EL (cell line): ENCODE data around the gene SLC2A11.
"Not testable (repeated sequence)": the region's sequence is repeated elsewhere in the genome, so short reads cannot be mapped to it uniquely, and the experiment has no call there.

Source experiments
- DNase-seq: peaks from one replicate; pipeline ENCODE4 v3.0.0-alpha.2; 2016

The SLC2A11 gene

GRCh38 chr22:23892706-23893105 is 35.0 kb downstream of the SLC2A11 start:
- no peak for DNase-seq

GRCh38 chr22:23893121-23893944 is 35.7 kb downstream of the SLC2A11 start:
- DNase-seq = no peak

- DNase-seq = peak; percentile 94
These were observed 36.5 kb downstream of the SLC2A11 start, which contains the start of gene MIF for GRCh38 chr22:23893945-23894709. MIF (plus strand) TSS chr22:23894383; CDS start chr22:23894475, 92 bp downstream.

- peak; percentile 82 for DNase-seq
These were observed 37.3 kb downstream of the SLC2A11 start for GRCh38 chr22:23894710-23895598.

GRCh38 chr22:23895599-23896144 is 38.0 kb downstream of the SLC2A11 start:
- no peak for DNase-seq

GRCh38 chr22:23896166-23896522 is 38.5 kb downstream of the SLC2A11 start:
- DNase-seq = no peak

GRCh38 chr22:23896523-23897186 is 39.0 kb downstream of the SLC2A11 start:
- DNase-seq = no peak

GRCh38 chr22:23897320-23897719 is 39.6 kb downstream of the SLC2A11 start:
- no peak for DNase-seq

- no peak for DNase-seq
These were observed 40.6 kb downstream of the SLC2A11 start for GRCh38 chr22:23898006-23898974.

GRCh38 chr22:23899042-23899745 is 41.5 kb downstream of the SLC2A11 start:
- DNase-seq = no peak

- not testable (repeated sequence) for DNase-seq
These were observed 42.6 kb downstream of the SLC2A11 start for GRCh38 chr22:23900227-23900626.

- DNase-seq = no peak
These were observed 43.9 kb downstream of the SLC2A11 start for GRCh38 chr22:23901600-23901999.

- no peak for DNase-seq
These were observed 45.8 kb downstream of the SLC2A11 start for GRCh38 chr22:23903328-23903971.

- no peak for DNase-seq
These were observed 47.0 kb downstream of the SLC2A11 start for GRCh38 chr22:23904573-23905254.

- no peak for DNase-seq
These were observed 49.0 kb downstream of the SLC2A11 start for GRCh38 chr22:23906641-23907040.

GRCh38 chr22:23907423-23907822 is 49.7 kb downstream of the SLC2A11 start:
- not testable (repeated sequence) for DNase-seq

- DNase-seq = no peak
These were observed 51.0 kb downstream of the SLC2A11 start for GRCh38 chr22:23908587-23909205.

GRCh38 chr22:23909296-23909898 is 51.7 kb downstream of the SLC2A11 start:
- DNase-seq = no peak
